ENCODE results near the gene ERC1.
A peak's percentile ranks its signal among the peaks of the same experiment; 100 is the strongest.
"Not testable (repeated sequence)": the region's sequence is repeated elsewhere in the genome, so short reads cannot be mapped to it uniquely, and the experiment has no call there.

ERC1 gene

GRCh38 chr12:1293901-1294300 is 302.9 kb downstream of the ERC1 start:
- no peak for DNase-seq

DNA sequence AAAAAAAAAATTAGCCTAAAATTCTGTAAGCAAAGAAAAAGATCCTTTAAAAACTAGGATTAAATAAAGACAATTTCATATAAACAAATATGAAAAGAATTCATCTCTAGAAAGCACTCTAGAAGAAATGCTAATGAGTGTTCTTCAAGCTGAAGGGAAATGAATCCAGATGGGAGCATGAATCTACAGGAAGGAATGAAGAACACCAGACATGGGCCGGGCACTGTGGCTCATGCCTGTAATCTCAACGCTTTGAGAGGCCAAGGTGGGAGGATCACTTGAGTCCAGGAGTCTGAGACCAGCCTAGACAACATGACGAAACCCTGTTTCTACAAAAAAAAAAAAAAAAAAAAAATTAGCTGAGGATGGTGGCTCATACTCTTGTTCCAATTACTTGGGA is 306.2 kb downstream of the ERC1 start:
- no peak for DNase-seq

DNA sequence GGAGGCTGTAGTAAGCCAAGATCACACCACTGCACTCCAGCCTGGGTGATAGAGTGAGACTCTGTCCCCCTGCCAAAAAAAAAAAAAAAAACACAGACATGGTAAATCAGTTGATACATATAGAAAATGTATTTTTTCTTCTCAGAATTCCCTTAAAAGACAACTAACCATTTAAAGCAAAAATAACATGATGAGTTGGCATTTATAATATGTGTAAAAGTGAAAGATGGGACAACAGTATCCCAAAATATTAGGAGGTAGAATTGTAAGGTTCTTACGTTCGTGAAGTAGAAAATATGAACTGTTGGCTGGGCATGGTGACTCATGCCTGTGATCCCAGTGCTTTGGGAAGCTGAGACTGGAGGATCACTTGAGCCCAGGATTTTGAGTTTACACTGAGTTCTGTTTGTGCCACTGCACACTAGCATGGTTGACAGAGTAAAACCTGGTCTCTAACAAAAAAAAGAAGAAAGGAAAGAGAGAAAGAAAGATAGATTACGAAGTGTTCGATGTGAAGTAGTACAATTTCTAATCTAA is 306.7 kb downstream of the ERC1 start:
- DNase-seq: no peak

- no peak for DNase-seq
These were observed 309.4 kb downstream of the ERC1 start for GRCh38 chr12:1300460-1300859.

- no peak for DNase-seq
These were observed 311.3 kb downstream of the ERC1 start for GRCh38 chr12:1302201-1302870.

GRCh38 chr12:1305063-1305434 is 314.0 kb downstream of the ERC1 start:
- no peak for DNase-seq

DNA sequence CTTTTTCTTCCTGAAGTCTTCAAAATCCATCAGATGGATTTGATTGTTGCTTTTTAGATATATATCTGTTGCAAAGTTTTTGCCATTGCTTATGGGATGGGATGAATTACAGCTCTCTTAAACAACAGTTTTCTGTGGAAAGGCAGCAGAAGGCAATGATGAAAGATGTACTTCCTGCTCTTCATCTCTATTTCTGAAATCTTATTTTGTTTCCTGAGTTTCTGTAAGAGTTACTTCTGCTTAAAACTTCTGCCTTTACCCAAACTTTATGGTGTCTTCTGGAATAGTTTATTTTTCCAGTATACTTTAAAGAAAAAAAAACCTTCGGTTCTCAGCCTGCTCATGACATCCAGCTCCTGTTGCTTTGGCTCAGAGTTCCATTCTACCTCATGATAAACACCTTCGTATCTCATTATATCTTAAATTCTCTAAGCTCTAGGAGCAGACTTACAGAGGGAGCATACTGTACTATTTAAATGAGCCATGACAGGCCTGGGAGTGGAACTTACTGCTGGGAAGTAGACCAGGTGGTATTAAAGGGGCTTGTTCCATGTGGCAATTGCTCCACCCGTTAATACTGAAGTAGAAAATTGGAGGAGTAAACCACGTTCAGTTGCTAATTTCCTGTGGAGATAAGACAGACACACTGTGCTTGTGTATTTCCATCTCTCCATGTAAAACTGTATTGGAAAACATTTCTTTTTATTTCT is 314.9 kb downstream of the ERC1 start:
- DNase-seq: no peak

- no peak for DNase-seq
These were observed 315.8 kb downstream of the ERC1 start for GRCh38 chr12:1306817-1307216.

DNA sequence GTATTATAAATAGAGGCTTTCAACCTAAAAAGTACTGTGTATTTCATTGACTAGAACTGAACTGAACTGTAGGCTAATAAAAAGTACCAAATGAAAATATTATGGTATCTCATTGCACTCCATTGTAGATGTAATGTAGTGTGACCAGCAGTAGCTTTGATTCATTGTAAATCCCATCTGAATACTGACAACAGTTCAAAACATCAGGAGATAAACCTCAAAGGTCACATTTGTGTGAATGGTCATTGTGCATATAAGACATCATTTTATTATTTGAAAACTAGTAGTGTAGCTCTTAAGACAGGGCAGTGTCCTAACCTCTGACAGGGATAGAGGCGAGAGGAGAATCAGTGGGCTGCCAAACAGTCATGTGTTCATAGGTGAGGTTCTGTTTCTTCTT is 316.8 kb downstream of the ERC1 start:
- DNase-seq: no peak

- no peak for DNase-seq
These were observed 318.6 kb downstream of the ERC1 start for GRCh38 chr12:1309613-1310012.

- DNase-seq: no peak
These were observed 319.6 kb downstream of the ERC1 start for GRCh38 chr12:1310653-1311052.

GRCh38 chr12:1311145-1311544 is 320.1 kb downstream of the ERC1 start:
- no peak for DNase-seq

- DNase-seq: no peak
These were observed 322.9 kb downstream of the ERC1 start for GRCh38 chr12:1313906-1314305.

DNA sequence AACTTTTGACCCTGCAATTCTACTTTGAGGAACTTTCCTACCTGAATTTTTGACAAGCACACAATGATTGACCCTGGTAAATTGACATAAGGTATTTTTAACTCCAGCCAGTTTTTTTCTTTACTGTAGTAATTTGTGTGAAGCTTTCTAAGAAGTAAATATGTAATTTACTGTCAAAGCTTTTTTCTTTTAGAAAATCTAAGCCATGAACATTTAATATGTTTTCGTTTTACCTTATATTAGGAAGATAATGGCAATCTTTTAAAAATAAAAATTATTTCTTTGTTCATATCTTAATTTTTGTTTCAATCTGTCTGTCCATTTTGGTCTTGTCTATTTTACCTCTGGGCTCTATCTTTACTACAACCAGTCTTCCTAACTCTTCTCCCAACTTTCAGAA is 323.5 kb downstream of the ERC1 start:
- no peak for DNase-seq

DNA sequence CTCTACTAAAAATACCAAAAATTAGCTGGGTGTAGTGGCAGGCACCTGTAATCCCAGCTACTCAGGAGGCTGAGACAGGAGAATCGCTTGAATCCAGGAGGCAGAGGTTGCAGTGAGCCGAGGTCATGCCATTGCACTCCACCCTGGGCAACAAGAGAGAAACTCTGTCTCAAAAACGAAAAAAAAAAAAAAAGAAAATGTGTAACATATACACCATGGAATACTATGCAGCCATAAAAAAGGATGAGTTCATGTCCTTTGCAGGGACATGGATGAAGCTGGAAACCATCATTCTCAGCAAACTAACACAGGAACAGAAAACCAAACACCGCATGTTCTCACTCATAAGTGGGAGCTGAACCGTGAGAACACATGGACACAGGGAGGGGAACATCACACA is 326.0 kb downstream of the ERC1 start:
- DNase-seq: not testable (repeated sequence)

DNA sequence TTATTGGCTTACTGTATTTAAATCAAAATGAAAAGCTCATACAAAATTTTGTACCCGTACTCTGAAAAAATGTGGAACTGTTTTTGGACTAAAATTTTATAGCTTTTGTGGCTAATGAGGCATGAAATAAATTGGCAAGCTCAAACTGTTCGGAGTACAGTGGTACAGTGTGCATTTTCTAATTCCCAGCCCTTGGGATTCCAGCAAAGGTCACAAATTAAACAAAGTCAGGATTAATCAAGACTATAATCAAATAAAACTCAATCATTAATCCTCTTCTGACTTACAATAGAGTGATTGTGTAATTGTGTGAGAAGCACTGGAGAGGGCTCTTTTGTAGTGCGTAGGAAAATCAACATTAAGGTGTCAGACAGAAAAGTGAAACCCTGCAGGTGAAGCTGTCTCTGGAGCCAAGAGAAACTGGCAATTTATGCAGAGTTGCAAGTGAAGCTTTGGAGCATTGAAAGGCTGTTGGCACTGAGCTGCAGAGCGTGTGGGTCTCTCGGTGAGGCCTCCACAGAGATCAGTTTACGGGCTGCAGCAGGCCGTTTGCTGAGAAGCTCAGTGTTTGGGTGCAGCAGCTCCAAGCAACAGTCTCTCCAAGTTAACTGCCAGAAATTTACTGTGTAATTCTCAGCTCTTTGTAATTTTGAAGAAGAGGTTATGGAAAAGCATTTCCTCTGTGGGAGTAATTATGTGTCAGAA is 327.5 kb downstream of the ERC1 start:
- no peak for DNase-seq

DNA sequence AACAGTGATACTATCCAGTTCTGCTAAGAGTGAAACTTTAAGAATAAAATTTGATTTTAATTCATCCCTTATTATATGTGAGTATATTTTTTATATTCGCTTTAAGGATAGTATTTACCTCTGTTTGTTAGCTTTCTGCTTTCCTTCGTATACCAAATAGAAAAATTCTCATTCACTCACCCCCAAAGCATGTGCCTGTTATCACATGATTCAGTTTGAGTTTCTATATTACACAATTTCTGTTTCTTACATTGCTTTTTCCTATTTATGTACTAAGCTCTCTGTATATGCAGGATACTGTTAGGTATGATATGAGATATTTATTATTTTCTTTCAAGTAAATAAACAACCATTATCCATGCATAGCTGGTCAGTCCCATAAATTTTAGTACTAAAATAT is 328.2 kb downstream of the ERC1 start:
- DNase-seq: no peak

GRCh38 chr12:1320021-1320420 is 329.0 kb downstream of the ERC1 start:
- no peak for DNase-seq

- DNase-seq: no peak
These were observed 331.8 kb downstream of the ERC1 start for GRCh38 chr12:1322821-1323220.

- no peak for DNase-seq
These were observed 333.1 kb downstream of the ERC1 start for GRCh38 chr12:1324099-1324498.

DNA sequence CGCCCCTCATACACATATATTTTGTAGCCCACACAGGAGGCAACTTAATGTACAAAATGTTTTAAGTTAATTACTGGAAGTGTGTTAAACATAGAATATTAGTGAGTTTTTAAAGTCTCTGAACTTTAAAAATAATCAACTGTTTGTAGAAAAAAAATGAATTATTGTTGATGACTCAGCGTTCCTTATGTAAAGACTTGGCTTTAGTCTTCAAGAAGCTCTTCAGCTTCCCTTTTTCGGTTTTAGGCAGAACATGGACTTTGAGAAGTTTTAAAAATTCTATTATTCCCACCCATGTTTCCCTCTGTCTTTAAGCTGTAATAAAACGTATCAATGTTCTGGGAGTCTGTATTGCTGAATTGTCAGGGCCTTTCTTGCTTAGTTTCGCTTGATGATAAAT is 333.9 kb downstream of the ERC1 start:
- no peak for DNase-seq

DNA sequence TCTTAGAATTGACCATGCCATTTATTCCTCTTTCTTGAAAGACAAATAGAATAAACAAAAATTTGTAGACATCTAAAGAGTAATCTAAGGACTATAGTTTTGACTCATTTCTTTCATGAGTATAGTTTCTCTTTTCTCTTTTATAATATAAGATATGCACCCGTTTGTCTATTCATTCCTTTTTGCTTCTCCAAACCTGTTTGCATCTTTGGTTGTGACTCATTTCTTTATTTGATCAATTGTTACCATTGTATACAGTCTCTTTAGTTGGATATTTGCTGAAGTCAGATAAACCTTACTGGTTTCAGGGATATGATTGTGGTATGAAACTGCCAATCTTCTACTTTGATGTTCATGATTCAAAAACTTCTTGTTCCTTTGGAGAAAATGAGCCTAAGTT is 334.6 kb downstream of the ERC1 start:
- DNase-seq: peak in 1 of 5 donors; percentile 50

DNA sequence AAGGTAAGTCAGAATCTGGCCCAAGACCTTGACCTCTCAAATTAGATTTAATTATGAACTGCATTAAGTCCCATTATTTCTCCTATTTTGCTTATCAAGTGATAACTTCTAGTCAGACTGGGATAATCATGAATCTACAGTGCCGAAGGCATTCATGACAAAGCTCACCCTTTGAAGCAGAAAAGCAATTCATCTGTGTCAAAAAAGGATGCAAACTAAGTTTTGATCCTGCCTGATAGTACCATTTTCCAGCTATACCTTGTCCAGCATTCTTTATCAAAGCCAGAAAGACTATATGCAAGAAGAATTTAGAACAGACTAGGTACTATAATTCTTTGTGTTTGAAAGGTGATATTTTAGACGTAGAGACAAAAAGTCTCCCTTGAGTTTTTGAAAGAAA is 335.2 kb downstream of the ERC1 start:
- DNase-seq: no peak

- no peak for DNase-seq
These were observed 337.4 kb downstream of the ERC1 start for GRCh38 chr12:1328391-1328790.
